ENCODE results near the gene DNMT3A.

Gene DNMT3A

GRCh38 chr2:25372405-25373268 is 30.9 kb upstream of the DNMT3A start:
- DNase-seq (ENCODE audit: low spot score), result no peak

- DNase-seq (ENCODE audit: low spot score), result no peak
Measured at GRCh38 chr2:25371253-25372241, 29.8 kb upstream of the DNMT3A start.

- no peak for DNase-seq (ENCODE audit: low spot score)
Measured at GRCh38 chr2:25369876-25370275, 28.2 kb upstream of the DNMT3A start.

- peak; percentile 39 for DNase-seq (ENCODE audit: low spot score)
Measured at GRCh38 chr2:25369439-25369838, 27.7 kb upstream of the DNMT3A start.

- no peak for DNase-seq (ENCODE audit: low spot score)
Measured at GRCh38 chr2:25368660-25369059, 26.9 kb upstream of the DNMT3A start.

GRCh38 chr2:25367296-25367695 is 25.6 kb upstream of the DNMT3A start:
- DNase-seq (ENCODE audit: low spot score), result no peak

GRCh38 chr2:25366629-25367028 is 24.9 kb upstream of the DNMT3A start:
- DNase-seq (ENCODE audit: low spot score), result no peak

- DNase-seq (ENCODE audit: low spot score), result no peak
Measured at GRCh38 chr2:25365241-25365640, 23.5 kb upstream of the DNMT3A start.

GRCh38 chr2:25363733-25364132 is 22.0 kb upstream of the DNMT3A start:
- no peak for DNase-seq (ENCODE audit: low spot score)

- peak; percentile 14 for DNase-seq (ENCODE audit: low spot score)
Measured at GRCh38 chr2:25362434-25363145, 20.9 kb upstream of the DNMT3A start.

GRCh38 chr2:25362049-25362433 is 20.3 kb upstream of the DNMT3A start:
- DNase-seq (ENCODE audit: low spot score), result peak; percentile 93

- no peak for DNase-seq (ENCODE audit: low spot score)
Measured at GRCh38 chr2:25361261-25362048, 19.7 kb upstream of the DNMT3A start.

GRCh38 chr2:25358836-25359235 is 17.1 kb upstream of the DNMT3A start:
- no peak for DNase-seq (ENCODE audit: low spot score)

- DNase-seq (ENCODE audit: low spot score), result no peak
Measured at GRCh38 chr2:25358249-25358815, 16.6 kb upstream of the DNMT3A start.

GRCh38 chr2:25356088-25356487 is 14.4 kb upstream of the DNMT3A start:
- DNase-seq (ENCODE audit: low spot score), result no peak

- no peak for DNase-seq (ENCODE audit: low spot score)
Measured at GRCh38 chr2:25355270-25355669, 13.5 kb upstream of the DNMT3A start.

- no peak for DNase-seq (ENCODE audit: low spot score)
Measured at GRCh38 chr2:25354116-25354515, 12.4 kb upstream of the DNMT3A start.

- DNase-seq (ENCODE audit: low spot score), result no peak
Measured at GRCh38 chr2:25349397-25349796, 7.7 kb upstream of the DNMT3A start.

GRCh38 chr2:25347846-25348245 is 6.1 kb upstream of the DNMT3A start:
- no peak for DNase-seq (ENCODE audit: low spot score)

- no peak for DNase-seq (ENCODE audit: low spot score)
Measured at GRCh38 chr2:25347205-25347815, 5.6 kb upstream of the DNMT3A start.

Measured in hematopoietic multipotent progenitor cell treated with erythropoietin and hydrocortisone succinate and interleukin-3 and kit ligand, for 15 days (in vitro differentiated cells).